Psoas muscle (tissue), 8 donors: ENCODE measurements around the gene ZNF763. TPM values are rescaled to one million over a fixed set of nuclear protein-coding genes. Genes with fewer than 3 reads are reported as not detected.

Experiments
- ATAC-seq, 4 donors: fragments of 200-7000 bp; cut with Tn5 transposase; one replicate each; pipeline ENCODE4 v1.9.1; 2020; ENCODE audit warnings: moderate library complexity in 3 of 4, mild to moderate bottlenecking in 2 of 4
- DNase-seq, 2 donors: peaks; one replicate each; pipeline ENCODE4 v3.0.0-alpha.2; 2020
- H3K27ac ChIP-seq: fragments of 200-600 bp; one replicate; pipeline ENCODE4 v1.8.0; 2022
- H3K27me3 ChIP-seq, 3 donors: fragments of 200-600 bp in 1 of 3; one replicate each; pipeline versions ENCODE4 v1.6.1 to v1.8.0; 2013 to 2022; ENCODE audit warnings: low read length in 2 of 3, mild to moderate bottlenecking in 2 of 3, moderate library complexity in 1 of 3; ENCODE audit not compliant: insufficient read depth in 3 of 3
- H3K36me3 ChIP-seq, 2 donors: fragments of 200-600 bp in 1 of 2; one replicate each; pipeline versions ENCODE4 v1.6.1 to v1.8.0; 2013 to 2022; ENCODE audit warnings: low read depth in 1 of 2, mild to moderate bottlenecking in 1 of 2, moderate library complexity in 1 of 2; ENCODE audit not compliant: insufficient read depth in 1 of 2
- H3K4me1 ChIP-seq: fragments of 200-600 bp; one replicate; pipeline ENCODE4 v1.8.0; 2022
- H3K4me3 ChIP-seq: fragments of 200-600 bp; one replicate; pipeline ENCODE4 v1.8.0; 2022; ENCODE audit warnings: mild to moderate bottlenecking
- H3K9me3 ChIP-seq: fragments of 200-600 bp; one replicate; pipeline ENCODE4 v1.8.0; 2022
- WGBS, 3 donors: extraction: QIAGEN DNeasy Blood & Tissue Kit; methylation state at CpG; one replicate each; pipeline versions ENCODE4 v1.1.6 to v1.1.7; 2013; 5-methylcytosine and 5-hydroxymethylcytosine counted together
- intact Hi-C, 2 donors: fragments of 100-400 bp; cut with DNase I; formaldehyde crosslinking; loops; one replicate each; pipeline versions ENCODE4 v1.11.0 to v1.14.2; 2022
- polyA plus RNA-seq, 3 donors: library from polyadenylated mRNA; stranded (reverse); fragments of 200-250 nt; gene quantifications; one replicate each; pipeline ENCODE4 v1.2.3, GENCODE V29; 2013
- total RNA-seq, 4 donors: library from RNA; stranded (reverse); fragmentation: NEBNext Ultra II Directional in 2 of 4; extraction: Animal tissue kit (Norgen Biotek cat#: 25700) in 2 of 4; gene quantifications; one replicate each; pipeline versions ENCODE4 v1.2.1 to v1.2.4, GENCODE V29; 2021 to 2023
- TF ChIP-seq, protein P1 (sequence below): fragments of 200-600 bp; IDR thresholded peaks from one replicate; pipeline ENCODE4 v1.8.0; 2022; ENCODE audit warnings: antibody characterized with exemption
- donor health status: healthy with polysubstance abuse.
- donor health status: DM: no; HTN: no; CAD: no; lungs with moderate emphysema.
- donor health status: Bipolar disorder and iron deficiency.
- donor health status: healthy.
- donor health status: DM: yes; HTN: yes; CAD: no.
- donor health status: DM: no; HTN: no; CAD: no.
- donor health status: DM: no; HTN: no; CAD: no.
- donor health status: DM: yes; HTN: yes; CAD: no.

Gene ZNF763
- total and polyA plus RNA-seq, 7 donors: 0.22 to 1.6 (median 0.82) TPM

GRCh38 chr19:12015753-12016116, 50.9 kb downstream of the ZNF763 start:
- peaks cover 36 to 38% of the 10 kb centered on the region in 2 donors for H3K36me3 ChIP-seq
- no peak overlapping the region for H3K4me3 ChIP-seq
- H3K27me3 ChIP-seq: no peaks in the 10 kb centered on the region
- intact Hi-C loops: no loop called here
- TF ChIP-seq, protein P1, sequence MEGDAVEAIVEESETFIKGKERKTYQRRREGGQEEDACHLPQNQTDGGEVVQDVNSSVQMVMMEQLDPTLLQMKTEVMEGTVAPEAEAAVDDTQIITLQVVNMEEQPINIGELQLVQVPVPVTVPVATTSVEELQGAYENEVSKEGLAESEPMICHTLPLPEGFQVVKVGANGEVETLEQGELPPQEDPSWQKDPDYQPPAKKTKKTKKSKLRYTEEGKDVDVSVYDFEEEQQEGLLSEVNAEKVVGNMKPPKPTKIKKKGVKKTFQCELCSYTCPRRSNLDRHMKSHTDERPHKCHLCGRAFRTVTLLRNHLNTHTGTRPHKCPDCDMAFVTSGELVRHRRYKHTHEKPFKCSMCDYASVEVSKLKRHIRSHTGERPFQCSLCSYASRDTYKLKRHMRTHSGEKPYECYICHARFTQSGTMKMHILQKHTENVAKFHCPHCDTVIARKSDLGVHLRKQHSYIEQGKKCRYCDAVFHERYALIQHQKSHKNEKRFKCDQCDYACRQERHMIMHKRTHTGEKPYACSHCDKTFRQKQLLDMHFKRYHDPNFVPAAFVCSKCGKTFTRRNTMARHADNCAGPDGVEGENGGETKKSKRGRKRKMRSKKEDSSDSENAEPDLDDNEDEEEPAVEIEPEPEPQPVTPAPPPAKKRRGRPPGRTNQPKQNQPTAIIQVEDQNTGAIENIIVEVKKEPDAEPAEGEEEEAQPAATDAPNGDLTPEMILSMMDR: no peak
- no peak overlapping the region for H3K27ac ChIP-seq
- H3K9me3 ChIP-seq: peaks cover 93% of the 10 kb centered on the region
- H3K4me1 ChIP-seq: no peaks in the 10 kb centered on the region
- ATAC-seq (no peak), DNase-seq (no peak)
- 79 to 90% (median 80%) methylated on average over 2 of the region's 2 CpGs for WGBS, 3 donors

Other genes with a start within 250 kb of the ZNF763 start
- 1 to 10 TPM; 1.5 to 4.3 (median 2.2) TPM for gene ZNF823, start 226.1 kb upstream of the ZNF763 start, total RNA-seq
- 1 to 10 TPM; 1.6 to 3.9 (median 2.5) TPM for gene ZNF823, start 226.1 kb upstream of the ZNF763 start, polyA plus RNA-seq
- 1 to 10 TPM; 1.8 to 4.7 (median 2.3) TPM for gene ZNF441, start 198.0 kb upstream of the ZNF763 start, total RNA-seq
- gene ZNF441, start 198.0 kb upstream of the ZNF763 start, polyA plus RNA-seq: 1 to 10 TPM; 1.3 to 2.8 (median 1.5) TPM
- 1 to 10 TPM in 2 of 4 donors, under 1 TPM in 2; 0.66 to 1.9 (median 1.1) TPM for gene ZNF491, start 166.5 kb upstream of the ZNF763 start, total RNA-seq
- gene ZNF491, start 166.5 kb upstream of the ZNF763 start, polyA plus RNA-seq: 1 to 10 TPM in 1 of 3 donors, under 1 TPM in 2; 0.44 to 1.2 (median 0.53) TPM
- 1 to 10 TPM; 2.4 to 5.0 (median 4.0) TPM for gene ZNF440, start 150.8 kb upstream of the ZNF763 start, total RNA-seq
- 1 to 10 TPM; 1.1 to 5.0 (median 2.8) TPM for gene ZNF440, start 150.8 kb upstream of the ZNF763 start, polyA plus RNA-seq
- gene ZNF439, start 116.3 kb upstream of the ZNF763 start, total RNA-seq: 1 to 10 TPM in 1 of 4 donors, under 1 TPM in 3; 0.30 to 2.4 (median 0.35) TPM
- gene ZNF439, start 116.3 kb upstream of the ZNF763 start, polyA plus RNA-seq: 1 to 10 TPM in 1 of 3 donors, under 1 TPM in 2; 0.17 to 1.2 (median 0.49) TPM
- gene ZNF69, start 77.3 kb upstream of the ZNF763 start, total RNA-seq: 1 to 10 TPM in 3 of 4 donors, under 1 TPM in 1; 0.71 to 3.4 (median 2.0) TPM
- 1 to 10 TPM in 2 of 3 donors, under 1 TPM in 1; 0.34 to 1.3 (median 1.2) TPM for gene ZNF69, start 77.3 kb upstream of the ZNF763 start, polyA plus RNA-seq
- 1 to 10 TPM; 2.6 to 3.3 (median 3.1) TPM for gene ZNF700, start 39.9 kb upstream of the ZNF763 start, total RNA-seq
- 1 to 10 TPM; 1.7 to 3.1 (median 3.0) TPM for gene ZNF700, start 39.9 kb upstream of the ZNF763 start, polyA plus RNA-seq
- gene ZNF433, start 70.6 kb downstream of the ZNF763 start, total RNA-seq: 1 to 10 TPM; 2.7 to 4.0 (median 3.1) TPM
- gene ZNF433, start 70.6 kb downstream of the ZNF763 start, polyA plus RNA-seq: 1 to 10 TPM; 1.4 to 4.2 (median 2.8) TPM
- gene ZNF878, start 87.9 kb downstream of the ZNF763 start, total RNA-seq: not detected
- under 1 TPM in 2 of 3 donors, not detected in 1; 0.03 TPM for gene ZNF878, start 87.9 kb downstream of the ZNF763 start, polyA plus RNA-seq
- gene ZNF844, start 99.7 kb downstream of the ZNF763 start, total RNA-seq: 10 to 100 TPM in 1 of 4 donors, 1 to 10 TPM in 3; 4.1 to 12.2 (median 4.6) TPM
- 1 to 10 TPM; 1.3 to 2.6 (median 2.3) TPM for gene ZNF844, start 99.7 kb downstream of the ZNF763 start, polyA plus RNA-seq
- under 1 TPM in 3 of 4 donors, not detected in 1; 0.46 to 0.63 (median 0.52) TPM for gene ZNF20, start 175.3 kb downstream of the ZNF763 start, total RNA-seq
- 1 to 10 TPM in 1 of 3 donors, under 1 TPM in 2; 0.23 to 2.4 (median 0.44) TPM for gene ZNF20, start 175.3 kb downstream of the ZNF763 start, polyA plus RNA-seq
- 1 to 10 TPM in 2 of 4 donors, under 1 TPM in 2; 0.36 to 2.9 (median 1.1) TPM for gene ZNF625, start 191.7 kb downstream of the ZNF763 start, total RNA-seq
- under 1 TPM in 2 of 3 donors, not detected in 1; 0.12 to 0.46 TPM for gene ZNF625, start 191.7 kb downstream of the ZNF763 start, polyA plus RNA-seq
- gene ZNF136, start 198.1 kb downstream of the ZNF763 start, total RNA-seq: 1 to 10 TPM; 2.1 to 3.7 (median 2.7) TPM
- gene ZNF136, start 198.1 kb downstream of the ZNF763 start, polyA plus RNA-seq: 1 to 10 TPM; 1.0 to 2.1 (median 1.8) TPM